ENCODE measurements around the gene DEDD. TPM values are rescaled to one million over a fixed set of nuclear protein-coding genes. Genes with fewer than 3 reads are reported as not detected.

DEDD gene, protein sequence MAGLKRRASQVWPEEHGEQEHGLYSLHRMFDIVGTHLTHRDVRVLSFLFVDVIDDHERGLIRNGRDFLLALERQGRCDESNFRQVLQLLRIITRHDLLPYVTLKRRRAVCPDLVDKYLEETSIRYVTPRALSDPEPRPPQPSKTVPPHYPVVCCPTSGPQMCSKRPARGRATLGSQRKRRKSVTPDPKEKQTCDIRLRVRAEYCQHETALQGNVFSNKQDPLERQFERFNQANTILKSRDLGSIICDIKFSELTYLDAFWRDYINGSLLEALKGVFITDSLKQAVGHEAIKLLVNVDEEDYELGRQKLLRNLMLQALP
- total RNA-seq (2014; rRNA removed; shearing (Covaris generic)): 22.9 and 48.1 TPM in 2 replicates

DNA sequence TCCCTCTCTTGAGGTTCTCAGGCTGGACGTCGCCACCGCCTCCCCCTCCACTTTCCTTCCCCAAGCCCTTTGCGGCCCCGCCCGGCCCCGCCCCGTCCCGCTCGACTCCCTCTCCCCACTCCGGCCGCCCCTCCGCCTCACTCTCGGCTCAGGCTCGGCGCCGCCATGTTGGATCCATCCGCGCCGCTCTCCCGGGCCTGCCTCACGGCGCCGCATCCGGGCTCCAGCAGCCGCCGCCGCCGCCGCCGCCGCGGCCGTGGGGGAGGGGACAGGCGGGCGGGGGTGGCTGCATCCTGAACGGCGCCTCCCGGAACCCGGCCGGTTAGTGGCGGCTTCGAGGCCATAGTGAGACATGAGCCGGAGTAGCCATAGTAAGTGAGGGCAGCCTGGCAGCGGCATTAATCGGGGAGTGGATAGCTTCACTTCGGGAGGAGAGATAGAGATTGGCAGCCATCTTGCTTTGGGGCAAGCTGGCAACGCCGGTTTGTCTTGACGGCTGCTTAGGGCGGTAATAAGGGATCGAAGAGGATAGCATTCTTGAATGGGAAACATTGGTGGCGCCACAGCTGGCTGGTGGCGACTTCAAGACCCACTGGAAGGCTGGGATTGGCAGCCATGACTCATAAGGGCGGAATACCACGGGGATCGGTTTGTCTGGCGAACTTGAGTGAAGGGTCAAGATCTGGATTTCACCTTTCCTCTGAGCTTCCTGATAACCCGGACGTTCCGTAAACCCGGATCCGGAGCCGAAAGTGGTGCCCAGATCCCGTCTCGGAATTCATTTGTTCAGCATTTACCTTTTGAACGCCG is at the start of gene DEDD:
Gene DEDD (minus strand): TSS at position 258 of the 810 bp plus-strand sequence. CDS start 8,205 bp downstream, outside the sequence.
- in situ Hi-C loops (cut with HindIII; ENCODE audit: low sequenced_read_pairs): no loop called here
- peak; percentile 97 for DNase-seq (ENCODE audit: low spot score)

DNA sequence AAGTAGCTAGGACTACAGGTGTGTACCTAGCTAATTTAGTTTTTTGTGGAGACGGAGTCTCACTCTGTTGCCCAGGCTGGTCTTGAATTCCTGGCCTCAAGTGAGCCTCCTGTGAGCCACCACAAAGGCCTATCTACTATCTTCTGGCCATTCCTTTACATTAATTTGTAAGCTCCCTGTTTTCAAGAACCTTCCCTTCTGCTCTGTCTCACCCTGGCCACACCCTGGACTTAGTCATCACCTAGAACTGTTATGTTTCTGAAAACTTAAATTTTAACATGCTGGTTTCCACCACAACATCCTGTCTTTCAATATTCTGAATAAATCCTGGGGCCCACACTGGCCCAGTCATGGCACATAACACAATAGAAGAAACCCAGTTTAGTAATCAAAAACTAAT is 49.7 kb upstream of the DEDD start:
- in situ Hi-C loops (cut with HindIII; ENCODE audit: low sequenced_read_pairs): no loop called here
- no peak for DNase-seq (ENCODE audit: low spot score)

DNA sequence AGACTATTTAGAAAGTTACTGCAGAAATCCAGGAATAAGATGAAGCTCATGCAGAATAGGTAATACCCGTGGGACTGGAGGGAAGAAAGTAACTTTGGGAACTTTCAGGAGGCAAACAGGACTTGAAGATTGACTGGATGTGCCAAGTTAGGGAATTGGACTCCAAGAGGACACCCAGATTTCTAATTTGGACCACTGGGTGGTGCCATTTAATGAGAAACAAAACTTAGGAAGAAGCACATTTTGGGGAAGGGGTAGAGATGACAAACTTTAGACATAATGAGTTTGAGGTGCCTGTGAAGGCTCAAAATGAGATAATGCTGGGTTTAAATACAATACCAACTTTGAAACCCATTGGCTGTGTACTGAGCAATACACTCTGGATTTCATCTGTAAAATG is 48.2 kb upstream of the DEDD start:
- in situ Hi-C loops (cut with HindIII; ENCODE audit: low sequenced_read_pairs): no loop called here
- DNase-seq (ENCODE audit: low spot score): no peak

DNA sequence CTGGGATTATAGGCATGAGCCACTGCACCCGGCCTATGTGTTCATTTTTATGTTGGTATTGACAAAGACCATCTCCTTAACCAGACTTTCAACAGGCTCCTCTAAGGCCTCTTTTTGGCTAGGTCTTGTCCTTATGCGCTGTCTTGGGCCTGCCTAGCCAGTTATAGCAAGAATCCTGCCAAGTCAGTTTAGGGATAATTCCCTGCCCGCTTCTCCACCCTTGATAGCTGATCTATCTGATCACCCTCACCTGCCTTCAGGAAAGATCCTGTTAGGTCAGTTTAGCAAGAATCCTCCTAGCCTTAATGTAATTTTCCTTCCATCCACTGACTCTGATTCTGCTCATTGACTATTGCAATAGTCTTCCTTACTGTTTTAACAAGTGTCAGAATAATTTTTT is 47.2 kb upstream of the DEDD start:
- in situ Hi-C loops (cut with HindIII; ENCODE audit: low sequenced_read_pairs): no loop called here
- DNase-seq (ENCODE audit: low spot score): no peak

DNA sequence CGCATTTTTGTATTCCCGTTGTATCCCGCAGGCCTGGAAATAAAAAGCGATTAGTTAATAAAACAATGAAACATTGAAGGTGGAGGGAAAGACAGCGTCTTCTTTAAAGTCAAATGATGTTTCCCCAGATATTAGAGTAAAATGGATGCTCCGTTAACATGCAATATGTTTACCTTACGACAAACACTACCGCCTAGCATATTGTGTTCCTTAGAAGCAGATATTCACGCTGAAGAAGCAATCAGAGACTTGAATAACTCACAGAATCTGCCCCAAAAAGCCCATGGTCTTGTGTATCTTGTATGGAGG is 45.4 kb upstream of the DEDD start:
- no peak for DNase-seq (ENCODE audit: low spot score)
- in situ Hi-C loops (cut with HindIII; ENCODE audit: low sequenced_read_pairs): no loop called here

DNA sequence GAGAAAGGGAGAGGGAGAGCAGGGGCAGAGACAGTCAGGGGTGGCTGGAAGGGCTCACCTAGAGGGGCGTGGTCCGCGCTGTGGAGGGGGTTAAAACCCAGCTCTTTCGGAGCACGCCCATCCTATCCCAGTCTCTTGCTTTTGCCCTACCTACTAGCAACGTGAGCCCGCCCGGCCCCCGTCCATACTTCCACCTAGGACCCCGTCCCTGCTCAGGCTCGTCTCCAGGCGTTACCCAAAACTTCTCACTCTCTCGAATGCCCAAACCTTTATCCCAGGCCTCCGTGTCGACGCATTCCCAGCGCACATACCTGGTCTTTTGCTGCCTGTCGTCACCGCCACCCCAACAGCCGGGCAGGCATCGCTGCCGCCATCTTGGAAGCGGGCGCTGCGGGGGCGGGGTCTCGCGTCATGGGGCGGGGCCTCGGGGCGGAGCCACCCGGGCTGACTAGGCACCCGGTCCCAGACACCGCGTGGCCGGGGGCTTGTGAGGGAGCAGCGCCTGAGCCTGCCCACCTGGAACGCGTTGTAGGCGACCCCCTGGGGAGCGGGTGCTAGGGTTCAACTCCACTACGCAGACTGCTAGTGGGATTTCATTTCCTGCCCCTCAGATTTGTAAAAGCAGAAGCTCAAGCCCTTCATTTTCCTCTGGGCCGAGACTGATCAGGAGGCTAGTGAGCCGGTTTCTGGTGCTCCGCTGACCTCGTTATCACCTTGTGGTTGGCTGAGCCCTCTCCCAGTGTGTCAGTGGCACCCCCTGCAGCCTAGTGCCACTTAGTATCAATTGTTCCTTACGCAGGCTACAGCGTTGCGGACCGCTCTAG is 44.9 kb upstream of the DEDD start, which contains the start of gene B4GALT3:
Gene B4GALT3 (minus strand): TSS at position 396 of the 824 bp plus-strand sequence. CDS start 1,447 bp downstream, outside the sequence.
- DNase-seq (ENCODE audit: low spot score): peak; percentile 86
- in situ Hi-C loops (cut with HindIII; ENCODE audit: low sequenced_read_pairs): no loop called here

DNA sequence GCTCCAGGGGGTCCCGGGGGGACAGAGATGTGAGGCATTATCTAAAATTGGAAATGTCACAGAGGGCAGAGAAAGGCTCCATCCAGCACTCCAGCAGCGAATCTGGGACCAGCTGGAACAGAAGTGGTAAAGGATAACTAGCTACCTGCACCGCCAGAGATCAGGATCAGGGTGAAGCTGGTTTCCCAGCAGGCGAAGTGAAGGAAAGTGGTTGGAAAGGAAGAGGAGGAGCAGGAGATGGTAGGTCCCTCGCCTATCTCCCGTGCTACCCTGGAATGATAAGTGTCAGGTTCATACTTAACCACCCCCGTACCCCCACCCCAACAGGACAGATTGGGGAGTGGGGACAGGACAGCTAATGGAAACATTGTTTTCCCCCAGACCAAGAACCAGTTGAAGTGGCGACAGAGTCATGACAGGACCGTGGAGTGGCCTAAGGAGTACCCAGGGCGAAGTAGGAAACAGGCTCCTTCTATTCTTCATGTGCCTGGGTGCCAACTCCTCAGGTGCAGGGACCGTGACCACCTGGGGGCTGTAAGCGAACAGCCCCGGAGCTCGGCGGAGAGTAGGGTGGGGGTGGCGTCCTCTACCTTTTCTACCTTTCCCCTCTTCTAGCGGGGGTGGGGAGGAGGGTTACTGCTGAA is 44.1 kb upstream of the DEDD start:
- in situ Hi-C loops (cut with HindIII; ENCODE audit: low sequenced_read_pairs): no loop called here
- DNase-seq (ENCODE audit: low spot score): no peak

DNA sequence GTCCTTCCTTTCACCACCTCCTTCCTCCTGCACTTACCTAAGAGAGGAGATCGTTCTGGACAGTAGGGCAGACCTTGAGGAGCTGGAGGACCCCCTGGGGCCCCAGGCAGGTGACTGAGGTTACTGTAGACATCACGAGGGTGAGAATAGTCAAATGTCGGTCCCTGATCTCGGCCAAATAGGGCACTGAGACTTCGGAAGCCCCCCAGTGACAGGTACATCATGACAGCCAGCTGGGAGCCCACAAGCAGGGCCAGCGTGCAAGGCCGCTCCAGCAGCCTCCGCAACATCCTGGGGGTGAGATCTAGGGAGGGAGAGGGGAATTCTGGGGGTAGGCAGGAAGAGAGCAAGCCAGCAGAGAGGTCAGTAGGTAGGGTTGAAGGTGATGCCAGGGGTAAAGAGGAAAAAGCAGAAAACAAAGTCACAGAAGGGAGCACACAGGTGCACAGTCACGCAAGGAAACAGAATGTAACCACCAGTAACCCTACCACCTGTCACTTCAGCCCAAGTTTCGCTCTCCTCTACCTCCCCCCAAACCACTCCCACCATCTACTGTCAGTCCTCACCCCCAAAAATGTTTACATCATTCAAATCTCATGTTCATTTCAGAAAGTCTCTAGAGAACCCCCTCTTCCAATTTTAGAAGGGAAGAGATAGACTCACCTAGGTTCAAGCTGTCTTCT is 43.4 kb upstream of the DEDD start:
- in situ Hi-C loops (cut with HindIII; ENCODE audit: low sequenced_read_pairs): no loop called here
- no peak for DNase-seq (ENCODE audit: low spot score)

DNA sequence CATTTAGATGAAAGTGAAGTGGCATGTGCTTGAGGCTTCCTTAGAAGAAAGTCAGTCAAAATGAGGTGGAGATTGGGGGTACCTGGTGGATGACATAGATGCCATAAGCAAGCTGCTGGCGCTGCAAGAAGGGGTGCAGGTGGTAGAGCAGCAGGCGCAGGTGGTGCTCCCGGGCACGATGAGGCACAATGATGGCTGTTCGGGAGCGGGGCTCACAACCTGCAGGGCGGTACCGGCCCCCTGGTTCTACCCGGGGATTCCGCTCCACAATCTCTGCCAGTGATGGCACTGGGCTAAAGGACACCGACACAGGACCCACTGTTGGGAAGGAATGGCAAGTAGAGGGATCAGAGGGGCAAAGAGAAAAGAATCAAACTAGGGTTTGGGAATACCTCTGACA is 42.4 kb upstream of the DEDD start:
- no peak for DNase-seq (ENCODE audit: low spot score)
- in situ Hi-C loops (cut with HindIII; ENCODE audit: low sequenced_read_pairs): no loop called here

DNA sequence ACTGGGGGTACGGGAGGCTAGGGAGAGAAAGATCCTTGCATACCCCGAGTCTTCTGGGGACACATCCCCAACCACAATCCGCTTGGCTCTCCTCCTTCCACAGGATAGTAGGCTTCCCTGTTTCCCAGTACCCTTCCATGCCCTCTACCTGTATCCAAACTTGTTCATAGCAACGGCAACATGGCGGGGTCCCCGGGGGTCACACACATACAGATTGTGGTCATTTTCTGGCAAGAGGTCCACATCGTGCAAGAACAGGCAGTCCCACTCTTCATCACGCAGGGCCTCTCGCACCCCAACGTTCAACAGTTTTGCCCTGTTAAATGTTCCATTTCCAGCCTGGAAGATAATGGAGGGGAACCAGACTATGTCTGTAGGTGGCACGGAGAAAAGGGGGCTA is 41.2 kb upstream of the DEDD start:
- in situ Hi-C loops (cut with HindIII; ENCODE audit: low sequenced_read_pairs): no loop called here
- no peak for DNase-seq (ENCODE audit: low spot score)

DNA sequence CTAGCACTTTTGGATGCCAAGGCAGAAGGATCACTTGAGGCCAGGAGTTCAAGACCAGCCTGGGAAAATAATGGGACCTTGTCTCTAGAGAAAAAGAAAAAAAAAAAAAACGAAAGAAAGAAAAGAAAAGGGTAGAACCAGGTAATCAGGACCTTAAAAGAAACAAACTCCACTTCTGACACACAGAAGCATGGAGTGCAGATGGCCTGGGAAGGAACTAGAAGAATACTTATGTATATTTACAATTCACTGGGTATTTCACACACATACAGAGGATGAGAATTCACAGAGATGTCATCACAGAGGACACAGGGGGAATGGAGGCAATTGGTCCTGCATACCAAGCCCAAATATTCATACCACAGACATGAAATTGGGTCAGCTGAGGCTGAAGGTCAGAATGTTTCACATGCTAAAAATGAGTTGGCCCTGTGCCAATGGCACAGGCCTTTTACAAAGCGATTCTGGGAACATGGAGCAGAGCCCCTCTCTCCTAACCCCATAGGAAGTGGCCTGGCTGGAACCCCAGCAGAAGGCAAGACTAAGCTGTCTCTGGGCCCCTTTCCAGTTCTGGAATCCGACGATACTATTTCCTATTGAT is 40.4 kb upstream of the DEDD start:
- DNase-seq (ENCODE audit: low spot score): no peak
- in situ Hi-C loops (cut with HindIII; ENCODE audit: low sequenced_read_pairs): no loop called here

DNA sequence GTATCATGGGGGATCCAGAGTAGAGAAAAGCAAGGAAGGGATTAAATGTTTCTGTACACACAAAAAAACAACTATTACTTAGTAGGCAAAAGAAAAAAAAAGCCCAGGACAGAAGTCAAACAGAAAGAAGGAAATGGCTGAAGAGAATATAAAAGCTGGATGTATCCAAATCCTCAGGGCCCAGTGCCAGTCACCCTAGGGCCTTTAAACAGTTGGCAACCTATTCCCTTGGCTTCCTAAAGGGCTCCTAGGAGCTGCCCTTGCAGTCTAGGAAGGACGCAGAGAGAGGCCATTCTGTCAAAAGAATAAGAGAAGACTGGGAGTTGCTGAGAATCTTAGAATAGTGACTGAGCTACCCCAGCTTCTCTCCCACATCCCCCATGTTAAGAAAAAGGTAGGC is 39.9 kb upstream of the DEDD start:
- in situ Hi-C loops (cut with HindIII; ENCODE audit: low sequenced_read_pairs): no loop called here
- DNase-seq (ENCODE audit: low spot score): no peak

DNA sequence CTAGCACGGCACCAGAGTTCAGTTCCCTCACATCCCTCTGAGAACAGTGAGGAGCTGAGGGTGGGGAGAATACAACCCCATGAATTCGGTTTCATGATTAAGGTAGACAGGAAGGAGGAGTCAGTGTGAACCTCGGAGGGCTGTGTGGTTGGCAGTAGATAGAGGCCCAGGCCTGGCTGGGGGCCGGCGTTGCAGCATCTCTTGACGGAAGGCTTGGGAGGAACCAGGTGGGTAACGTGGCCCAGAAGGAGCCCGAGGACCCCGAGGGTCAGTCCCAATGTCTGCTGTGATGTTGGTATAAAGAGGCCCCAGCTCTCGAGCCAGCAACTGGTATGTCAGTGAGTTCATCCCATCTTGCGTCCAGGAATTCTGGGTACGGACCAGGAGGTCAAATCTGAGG is 39.2 kb upstream of the DEDD start:
- in situ Hi-C loops (cut with HindIII; ENCODE audit: low sequenced_read_pairs): no loop called here
- DNase-seq (ENCODE audit: low spot score): no peak

DNA sequence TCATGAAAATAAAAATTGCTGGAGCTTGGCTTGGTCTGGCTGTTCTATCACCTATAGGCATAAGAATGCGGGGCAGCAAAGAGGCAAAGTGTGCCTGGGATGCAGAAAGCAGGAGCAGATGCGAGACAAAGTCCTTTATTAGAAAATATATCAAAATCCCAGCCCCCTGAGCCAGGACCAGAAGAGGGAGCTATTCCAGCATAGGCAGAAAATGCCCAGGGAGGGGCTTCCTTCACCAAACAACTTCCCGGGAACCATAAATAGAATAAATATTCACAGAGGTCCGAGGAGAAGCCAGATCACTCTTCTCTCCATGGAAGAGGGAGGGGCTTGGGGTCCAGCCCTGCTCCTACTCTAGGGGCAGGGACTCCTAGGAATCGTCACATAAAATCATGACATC is 38.7 kb upstream of the DEDD start:
- in situ Hi-C loops (cut with HindIII; ENCODE audit: low sequenced_read_pairs): no loop called here
- DNase-seq (ENCODE audit: low spot score): no peak

DNA sequence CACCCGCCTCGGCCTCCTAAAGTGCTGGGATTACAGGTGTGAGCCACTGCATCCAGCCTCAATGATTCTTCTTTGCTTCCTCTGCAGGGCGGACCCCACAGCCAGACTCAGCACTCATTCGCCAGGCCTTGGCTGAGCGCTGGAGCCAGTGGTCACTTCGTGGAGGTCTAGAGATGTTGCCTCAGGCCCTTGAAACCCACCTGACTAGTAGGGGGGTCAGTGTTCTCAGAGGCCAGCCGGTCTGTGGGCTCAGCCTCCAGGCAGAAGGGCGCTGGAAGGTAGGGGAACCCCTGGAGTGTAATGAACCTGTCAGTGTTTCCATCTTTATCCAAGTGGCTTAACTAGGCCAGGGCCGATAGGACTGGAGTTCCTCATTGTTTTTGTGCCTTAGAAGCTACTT is 36.4 kb upstream of the DEDD start:
- no peak for DNase-seq (ENCODE audit: low spot score)
- in situ Hi-C loops (cut with HindIII; ENCODE audit: low sequenced_read_pairs): no loop called here

DNA sequence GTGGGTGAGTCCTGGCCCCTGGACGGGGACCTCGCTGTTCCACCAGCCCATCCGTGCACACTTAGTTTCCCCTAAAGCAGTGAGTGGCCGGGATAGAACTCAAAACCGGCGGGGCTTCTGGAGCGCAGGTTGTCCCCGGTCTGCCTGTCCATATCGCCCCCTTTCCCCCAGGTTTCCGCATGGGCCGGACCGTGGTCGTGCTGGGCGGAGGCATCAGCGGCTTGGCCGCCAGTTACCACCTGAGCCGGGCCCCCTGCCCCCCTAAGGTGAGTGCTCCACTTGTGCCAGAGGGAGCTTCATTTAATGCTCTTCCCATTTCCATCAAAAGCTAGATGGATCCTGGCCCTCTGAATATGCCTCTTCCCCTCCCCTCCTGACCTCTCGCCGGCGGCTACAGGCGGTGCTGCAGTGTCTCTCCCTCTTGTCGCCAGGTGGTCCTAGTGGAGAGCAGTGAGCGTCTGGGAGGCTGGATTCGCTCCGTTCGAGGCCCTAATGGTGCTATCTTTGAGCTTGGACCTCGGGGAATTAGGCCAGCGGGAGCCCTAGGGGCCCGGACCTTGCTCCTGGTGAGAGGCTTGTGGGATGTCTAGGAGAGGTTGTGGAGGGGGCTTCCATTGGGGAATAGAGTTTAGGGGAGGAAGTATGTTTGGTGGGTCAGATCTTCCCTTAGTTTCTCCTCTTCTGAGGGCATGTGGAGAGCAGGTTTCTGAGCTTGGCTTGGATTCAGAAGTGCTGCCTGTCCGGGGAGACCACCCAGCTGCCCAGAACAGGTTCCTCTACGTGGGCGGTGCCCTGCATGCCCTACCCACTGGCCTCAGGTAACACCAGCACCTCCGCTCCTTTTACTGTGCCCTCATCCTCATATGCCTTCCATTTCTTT is 34.4 kb upstream of the DEDD start:
- in situ Hi-C loops (cut with HindIII; ENCODE audit: low sequenced_read_pairs): no loop called here
- DNase-seq (ENCODE audit: low spot score): peak; percentile 16

DNA sequence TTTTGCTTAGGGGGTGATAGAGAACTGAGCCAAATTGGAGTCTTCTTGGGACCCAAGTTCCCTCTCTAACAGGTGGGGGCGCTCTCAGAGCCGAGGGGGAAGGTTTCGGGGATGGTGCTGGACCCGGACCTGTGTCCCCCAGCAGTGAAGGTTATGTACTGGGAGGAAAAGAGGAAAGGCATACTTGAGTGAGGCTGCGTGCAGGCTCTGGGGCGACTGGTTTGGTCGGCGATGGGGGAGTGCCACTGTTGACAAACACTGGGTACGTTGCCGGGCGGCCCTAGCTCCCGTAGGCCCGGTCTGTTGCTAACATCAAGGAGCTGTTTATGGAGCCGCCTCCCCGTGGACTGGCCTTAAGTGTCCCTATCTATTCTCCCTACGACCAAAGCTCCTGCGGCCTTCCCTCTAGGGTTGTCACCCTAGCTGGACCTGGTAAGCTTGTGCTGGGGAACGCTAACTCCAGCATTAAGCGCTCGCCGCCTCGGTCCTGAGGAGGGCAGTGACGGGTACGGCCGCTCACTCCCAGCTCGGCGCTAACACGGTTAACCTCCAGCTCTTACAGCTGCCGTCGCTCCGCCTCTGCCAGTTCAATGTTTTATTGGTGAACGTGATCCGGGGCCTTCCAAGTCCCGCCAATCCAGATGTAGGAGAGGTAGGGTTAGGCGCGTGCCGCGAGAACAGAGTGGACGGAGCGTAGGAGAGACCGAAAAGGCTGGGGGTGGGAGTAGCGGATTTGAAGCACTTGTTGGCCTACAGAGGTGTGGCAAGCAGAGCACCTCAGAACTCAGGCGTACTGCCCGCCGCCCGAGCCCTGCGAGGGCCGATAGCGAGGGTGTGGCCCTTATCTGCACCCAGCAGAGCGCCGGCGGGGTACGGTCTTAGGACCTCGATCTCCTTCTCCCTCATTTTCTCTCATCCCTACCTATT is 33.5 kb upstream of the DEDD start, which contains the start of gene PPOX:
Gene PPOX (plus strand): TSS at position 685 of the 927 bp plus-strand sequence. CDS start 422 bp downstream, outside the sequence.
- peak; percentile 99 for DNase-seq (ENCODE audit: low spot score)
- in situ Hi-C loops (cut with HindIII; ENCODE audit: low sequenced_read_pairs): no loop called here

All from G401 (cell line).